Activated CD4-positive, CD25-positive, alpha-beta regulatory T cell treated with anti-CD3 and anti-CD28 coated beads, Interleukin-2, amount 50 U/mL, for 24 hours (primary cell): ENCODE results near the gene MMP17.

ENCODE experiments used
- ATAC-seq, 2 donors: fragments of 150-1000 bp; cut with Tn5 transposase; one replicate each; pipeline ENCODE4 v1.10.0; 2021; ENCODE audit warnings: mild to moderate bottlenecking in 1 of 2, moderate library complexity in 1 of 2

The MMP17 gene

GRCh38 chr12:131850856-131851559, 22.8 kb downstream of the MMP17 start:
- ATAC-seq, result no peak

- no peak for ATAC-seq
These were observed 23.8 kb downstream of the MMP17 start for GRCh38 chr12:131851741-131852550.

GRCh38 chr12:131852551-131853299, 24.5 kb downstream of the MMP17 start:
- ATAC-seq, result no peak

- ATAC-seq, result no peak
These were observed 25.9 kb downstream of the MMP17 start for GRCh38 chr12:131853832-131854797.

GRCh38 chr12:131854861-131855476, 26.8 kb downstream of the MMP17 start:
- no peak for ATAC-seq

- ATAC-seq, result no peak
These were observed 27.4 kb downstream of the MMP17 start for GRCh38 chr12:131855521-131856142.

GRCh38 chr12:131856366-131857097, 28.3 kb downstream of the MMP17 start:
- no peak for ATAC-seq

- ATAC-seq, result no peak
These were observed 30.0 kb downstream of the MMP17 start for GRCh38 chr12:131857908-131858850.

GRCh38 chr12:131860472-131861260, 32.5 kb downstream of the MMP17 start:
- ATAC-seq, result no peak

- ATAC-seq, result no peak
These were observed 33.3 kb downstream of the MMP17 start for GRCh38 chr12:131861261-131862083.

- no peak for ATAC-seq
These were observed 33.9 kb downstream of the MMP17 start for GRCh38 chr12:131862084-131862441.

GRCh38 chr12:131862600-131862993, 34.4 kb downstream of the MMP17 start:
- no peak for ATAC-seq

- ATAC-seq, result no peak
These were observed 35.0 kb downstream of the MMP17 start for GRCh38 chr12:131862994-131863710.

GRCh38 chr12:131863711-131864396, 35.7 kb downstream of the MMP17 start:
- no peak for ATAC-seq

- no peak for ATAC-seq
These were observed 36.3 kb downstream of the MMP17 start for GRCh38 chr12:131864469-131864868.

GRCh38 chr12:131865180-131865875, 37.1 kb downstream of the MMP17 start:
- ATAC-seq, result no peak
